Body of pancreas (tissue), 4 donors: Measurements from ENCODE around the gene PFKFB2.

Experiments
- CTCF ChIP-seq, 7 experiments: fragments of 450-650 bp in 4 of 7; fragments of 200-600 bp in 3 of 7; sonication (generic) in 3 of 7; IDR thresholded peaks; one replicate each; pipeline ENCODE4 v1.5.1; 2016 to 2019; ENCODE audit warnings: antibody characterized with exemption in 7 of 7
- POLR2A ChIP-seq, 3 donors: fragments of 450-650 bp; IDR thresholded peaks; one replicate each; pipeline ENCODE4 v1.6.1; 2016; ENCODE audit warnings: antibody characterized with exemption in 3 of 3, mild to moderate bottlenecking in 2 of 3

- TF ChIP-seq POLR2A (IDR thresholded peaks at IDR 0.05) (no peak), CTCF (IDR thresholded peaks at IDR 0.05) (no peak)
Observed at GRCh38 chr1:207021139-207021861, 31.8 kb upstream of the PFKFB2 start.
